NCI-H446 (cell line): ENCODE data around the gene NTPCR.
"Not testable (repeated sequence)": the region's sequence is repeated elsewhere in the genome, so short reads cannot be mapped to it uniquely, and the experiment has no call there.

ENCODE experiments used
- DNase-seq, 2 experiments: peaks; one replicate each; lab custom pipeline; 2025; lab: John Stamatoyannopoulos, UW

NTPCR gene

GRCh38 chr1:232927166-232927565 lies 23.2 kb upstream of the NTPCR start:
- not testable (repeated sequence) for DNase-seq

DNA sequence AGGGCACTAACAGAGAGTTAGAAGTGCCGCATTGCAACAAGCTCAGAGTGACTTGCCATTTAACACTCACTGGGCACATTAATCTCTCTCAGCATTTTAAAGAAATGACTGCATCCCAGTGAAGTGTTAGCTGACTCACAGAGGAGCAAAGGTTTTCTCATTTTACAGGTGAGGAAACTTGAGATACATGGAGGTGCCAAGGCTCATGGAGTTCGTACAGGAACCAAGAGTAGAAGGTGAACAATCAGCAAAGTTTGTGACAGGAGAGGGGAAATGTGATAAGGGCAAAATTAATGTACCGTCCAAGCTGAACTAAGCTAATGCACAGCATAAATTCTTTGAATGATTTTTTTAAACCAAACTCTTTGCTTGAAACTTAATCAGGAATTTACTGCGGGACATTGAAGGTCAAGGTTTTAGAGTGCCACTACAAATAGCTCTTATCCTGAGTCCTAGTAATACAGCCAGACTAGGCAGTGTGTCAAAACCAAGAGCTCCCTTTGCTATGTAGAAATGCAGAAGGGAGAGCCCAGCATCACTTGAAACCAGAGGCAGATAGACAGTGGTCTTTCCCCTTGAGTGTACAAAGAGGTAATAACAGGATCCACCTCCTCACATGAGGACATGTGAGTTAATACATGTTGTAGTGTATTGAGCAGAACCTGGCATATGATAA lies 22.4 kb upstream of the NTPCR start:
- DNase-seq: no peak

DNA sequence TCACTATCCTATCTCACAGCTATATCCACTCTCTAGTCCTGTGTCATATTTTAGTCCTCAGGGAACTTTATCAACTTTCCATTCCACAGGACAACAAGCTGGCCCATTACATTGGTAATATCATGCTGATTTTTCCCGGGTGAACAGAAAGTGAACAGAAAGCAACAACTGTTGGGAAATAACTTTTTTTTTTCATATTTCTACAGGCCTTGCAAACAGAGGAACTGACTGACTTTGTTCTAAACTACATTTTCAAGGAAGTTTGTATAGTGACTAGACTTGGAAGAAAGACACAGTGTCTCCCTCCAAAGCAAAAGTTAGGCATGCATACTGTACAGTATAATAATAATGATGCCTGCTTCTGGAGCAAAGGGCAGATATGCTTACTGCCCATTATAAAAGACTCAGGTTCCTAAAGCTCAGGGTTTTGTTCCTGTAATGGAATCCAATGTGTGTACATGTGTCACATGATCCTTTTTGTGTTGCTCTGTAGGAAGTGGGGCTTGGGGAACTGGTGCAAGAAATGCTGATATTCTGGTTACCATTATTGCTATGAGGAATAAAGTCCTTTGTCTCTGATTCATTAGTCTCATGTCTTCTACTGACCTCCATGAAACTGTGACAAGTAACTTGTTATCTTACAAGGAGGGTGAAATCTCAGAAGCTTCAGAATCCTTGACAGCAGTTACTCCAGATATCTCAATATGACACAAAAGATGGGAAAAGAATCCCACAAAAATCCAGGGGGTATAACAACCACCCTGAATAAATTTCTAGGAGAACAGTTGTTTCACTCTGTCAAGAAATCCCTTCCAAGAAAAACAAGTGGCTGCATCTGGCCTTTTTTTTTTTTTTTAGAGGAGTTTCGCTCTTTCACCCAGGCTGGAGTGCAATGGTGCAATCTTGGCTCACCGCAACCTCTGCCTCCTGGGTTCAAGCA lies 17.7 kb upstream of the NTPCR start:
- no peak for DNase-seq

GRCh38 chr1:232936941-232937340 lies 13.5 kb upstream of the NTPCR start:
- no peak for DNase-seq

DNA sequence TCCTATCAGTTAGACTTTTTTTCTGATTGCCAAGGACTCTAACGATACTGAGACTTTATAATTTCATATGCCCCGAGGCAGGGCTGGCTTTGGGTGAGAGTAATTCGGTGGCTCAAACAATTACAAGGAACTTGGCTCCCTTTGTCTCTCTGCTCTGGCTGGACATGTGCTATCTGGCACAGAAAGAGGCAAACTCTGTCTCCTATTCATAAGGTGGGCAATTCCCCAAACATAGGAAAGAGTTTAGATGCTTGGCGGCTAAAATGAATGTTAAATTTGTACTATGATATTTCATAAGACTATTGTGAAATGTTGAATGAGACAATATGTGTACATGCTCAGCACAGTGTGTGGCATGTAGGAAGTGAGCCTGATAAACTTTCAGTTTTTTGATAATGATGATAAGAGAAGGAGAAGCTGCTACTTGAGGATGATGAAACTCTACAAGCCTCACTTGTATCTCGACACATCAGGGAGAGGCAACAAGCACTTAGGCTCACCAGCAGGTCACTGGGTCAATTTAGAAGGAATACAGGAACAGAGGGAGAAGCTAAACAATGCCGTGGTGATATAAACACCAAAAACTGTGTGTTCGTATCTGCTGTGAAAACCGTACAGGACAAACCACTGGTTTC lies 12.6 kb upstream of the NTPCR start:
- DNase-seq: no peak

DNA sequence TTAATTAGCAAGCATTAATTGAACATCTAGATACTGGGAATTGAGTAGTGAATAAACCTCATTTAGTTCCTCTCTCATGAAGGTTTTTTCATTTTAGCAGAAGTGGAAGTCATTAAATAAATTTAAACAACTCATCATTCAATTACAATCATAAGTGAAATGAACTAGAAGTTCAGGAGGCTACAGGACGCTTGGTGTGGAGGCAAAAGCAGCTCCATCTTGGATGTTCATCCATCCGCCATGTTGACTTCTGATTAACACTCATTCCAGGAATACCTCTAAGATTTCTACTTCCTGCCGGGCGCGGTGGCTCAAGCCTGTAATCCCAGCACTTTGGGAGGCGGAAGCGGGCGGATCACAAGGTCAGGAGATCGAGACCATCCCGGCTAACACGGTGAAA lies 11.5 kb upstream of the NTPCR start:
- DNase-seq: no peak

- no peak for DNase-seq
Observed at GRCh38 chr1:232939748-232940147, 10.7 kb upstream of the NTPCR start.

DNA sequence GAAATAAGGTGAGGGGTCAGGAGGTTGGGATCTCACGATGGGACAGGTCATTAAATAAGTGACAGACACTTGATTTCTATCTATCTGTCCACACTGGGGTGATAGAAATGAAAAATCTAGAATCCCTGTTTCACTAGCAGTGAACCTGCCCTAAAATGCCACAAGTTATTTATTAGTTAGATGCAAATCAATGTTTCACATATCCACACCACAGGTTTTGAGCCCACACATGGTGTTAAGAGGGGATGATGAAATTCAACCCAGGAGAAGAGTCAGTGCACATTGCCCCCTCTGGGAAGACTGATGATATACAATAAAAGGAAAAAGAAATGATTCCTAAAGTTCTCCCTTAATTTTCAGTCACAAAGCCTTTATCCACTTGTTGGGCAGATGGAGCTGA lies 10.1 kb upstream of the NTPCR start:
- DNase-seq: no peak

DNA sequence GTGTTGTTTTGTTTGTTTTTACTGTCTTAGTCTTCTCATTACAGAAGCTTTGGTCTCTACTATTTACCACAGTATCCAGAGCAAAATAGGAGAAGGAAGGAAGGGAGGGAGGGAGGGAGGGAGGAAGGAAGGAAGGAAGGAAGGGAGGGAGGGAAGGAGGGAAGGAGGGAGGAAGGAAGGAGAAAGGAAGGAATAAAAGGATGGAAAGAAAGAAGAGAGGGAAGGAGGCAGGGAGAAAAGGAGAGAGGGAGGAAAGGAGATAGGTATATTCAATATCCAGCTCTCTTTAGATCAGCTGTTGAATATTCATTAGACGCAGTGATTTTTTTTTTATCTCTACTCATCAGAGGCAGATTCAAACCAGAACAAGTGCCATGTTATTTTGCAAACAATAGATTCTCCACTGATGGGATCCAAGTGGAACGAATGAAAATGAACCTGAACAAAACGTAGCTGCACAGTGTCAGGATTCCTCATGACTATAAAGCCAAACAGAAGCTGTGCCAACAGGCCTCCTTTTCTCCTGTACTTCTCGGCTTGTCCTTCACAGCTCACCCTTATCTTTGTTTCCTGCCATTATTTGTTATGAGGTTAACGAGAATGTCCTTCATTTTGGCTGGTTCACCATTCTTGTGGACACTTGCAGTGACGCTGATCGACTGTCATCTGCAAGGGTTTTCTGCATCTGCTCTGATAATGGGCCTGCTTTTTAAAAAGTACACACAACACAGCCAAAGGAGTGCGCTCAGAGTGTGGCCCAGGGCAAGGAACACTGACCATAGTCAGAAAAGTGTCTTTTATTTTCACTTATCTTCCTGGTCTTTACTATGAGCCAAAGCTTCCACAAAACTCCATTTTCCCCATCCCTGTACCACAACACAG lies 7.8 kb upstream of the NTPCR start:
- DNase-seq: no peak

- DNase-seq: no peak
Observed at GRCh38 chr1:232943679-232944252, 6.6 kb upstream of the NTPCR start.

GRCh38 chr1:232944347-232944746 lies 6.1 kb upstream of the NTPCR start:
- no peak for DNase-seq

- no peak for DNase-seq
Observed at GRCh38 chr1:232949636-232950196, 695 bp upstream of the NTPCR start.

GRCh38 chr1:232951180-232951579 lies 769 bp downstream of the NTPCR start:
- DNase-seq: no peak

DNA sequence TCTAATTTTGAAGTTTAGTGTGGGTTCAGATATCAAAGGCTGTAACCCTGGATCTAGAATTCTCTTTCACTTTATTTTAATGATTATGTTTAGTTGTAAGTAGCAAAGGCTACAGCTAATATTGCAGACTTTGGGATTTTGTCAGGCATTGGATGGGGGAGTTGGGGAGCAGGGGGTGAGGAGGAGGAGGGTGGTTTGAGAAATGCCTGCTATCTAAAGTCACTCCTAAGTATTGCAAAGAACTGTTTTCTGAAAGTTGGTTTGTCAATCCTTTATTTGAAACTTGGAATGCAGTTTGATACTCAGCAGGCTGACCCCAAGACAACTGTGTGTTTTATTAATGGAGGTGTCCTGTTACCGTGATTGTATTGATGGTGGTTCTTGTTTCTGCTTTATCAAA lies 1.2 kb downstream of the NTPCR start:
- no peak for DNase-seq

- DNase-seq: peak in 1 of 2 experiments; percentile 64
Observed at GRCh38 chr1:232952514-232953499, 2.4 kb downstream of the NTPCR start.

DNA sequence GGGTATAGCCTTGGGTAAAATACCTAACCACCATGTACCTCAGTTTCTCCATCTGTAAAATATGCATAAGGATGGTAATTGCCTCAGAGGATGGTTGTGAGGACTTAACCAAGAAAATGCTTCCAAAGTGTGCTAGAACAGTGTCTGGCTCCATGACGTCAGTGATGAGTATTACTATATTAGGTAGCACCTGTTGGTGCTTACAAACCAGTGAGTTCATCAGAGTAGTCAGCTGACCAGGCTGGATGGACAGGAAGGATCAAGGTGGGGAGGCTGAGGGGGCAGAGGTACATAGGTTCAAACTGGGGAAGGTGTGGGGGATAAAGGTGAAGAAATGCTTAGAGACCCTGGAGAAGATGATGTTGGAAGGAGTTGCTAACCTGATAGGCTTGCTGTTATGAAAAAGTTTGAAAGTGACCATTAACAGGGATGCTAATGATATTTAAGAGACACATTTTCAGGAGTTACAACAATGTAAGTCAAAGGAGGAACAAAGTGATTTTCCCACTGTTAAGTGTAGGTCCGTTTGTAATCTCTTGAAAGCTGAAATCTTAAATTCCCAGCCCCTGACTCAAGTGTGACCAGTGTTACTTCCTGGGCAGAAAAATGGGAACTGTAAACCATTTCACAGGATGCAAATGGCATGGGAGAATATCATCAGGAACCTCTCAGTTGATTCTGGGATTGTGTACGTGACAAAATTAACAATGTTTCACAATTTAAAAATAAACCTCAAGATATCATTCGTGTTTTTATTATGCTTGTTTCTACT lies 4.4 kb downstream of the NTPCR start:
- no peak for DNase-seq

DNA sequence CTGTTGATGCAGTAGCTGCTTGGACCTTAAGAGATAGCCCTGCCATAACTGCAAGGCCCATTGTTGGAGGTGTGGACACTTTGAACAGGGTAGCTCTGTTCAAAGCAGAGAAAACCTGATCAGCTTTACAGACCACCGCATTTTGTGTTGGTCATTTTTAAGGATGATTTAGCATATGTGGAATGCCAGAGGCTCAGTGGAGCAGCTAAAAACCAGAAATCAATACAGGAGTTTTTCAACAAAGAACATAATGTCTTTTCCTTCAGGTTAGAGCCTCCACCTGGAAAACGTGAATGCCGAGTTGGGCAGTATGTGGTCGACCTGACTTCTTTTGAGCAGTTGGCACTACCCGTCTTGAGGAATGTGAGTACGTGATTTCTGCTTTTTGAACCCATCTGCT lies 5.7 kb downstream of the NTPCR start:
- DNase-seq: no peak

GRCh38 chr1:232958067-232958466 lies 7.7 kb downstream of the NTPCR start:
- no peak for DNase-seq
